Liver (tissue), 9 donors: ENCODE measurements around the gene MED12L. TPM values are rescaled to one million over a fixed set of nuclear protein-coding genes. Genes with fewer than 3 reads are reported as not detected.

Experiments used
- DNase-seq: peaks from one replicate; pipeline ENCODE4 v3.0.0-alpha.2; 2017; ENCODE audit warnings: low spot score
- H3K27ac ChIP-seq, 2 donors: one replicate each; pipeline ENCODE4 v1.7.0; 2013; ENCODE audit warnings: inconsistent platforms in 2 of 2, low read length in 2 of 2, control low read depth in 1 of 2, low read depth in 1 of 2, mild to moderate bottlenecking in 1 of 2
- H3K27me3 ChIP-seq, 4 donors: one replicate each; pipeline versions ENCODE4 v1.6.1 to v1.7.0; 2013; ENCODE audit warnings: low read length in 3 of 4, inconsistent platforms in 1 of 4, mild to moderate bottlenecking in 1 of 4, moderate library complexity in 1 of 4; ENCODE audit not compliant: control insufficient read depth in 4 of 4, insufficient read depth in 4 of 4
- H3K36me3 ChIP-seq, 4 donors: one replicate each; pipeline versions ENCODE4 v1.6.1 to v1.7.0; 2013; ENCODE audit warnings: low read length in 3 of 4, mild to moderate bottlenecking in 3 of 4, low read depth in 1 of 4, moderate library complexity in 1 of 4; ENCODE audit not compliant: control insufficient read depth in 4 of 4, insufficient read depth in 3 of 4
- H3K4me1 ChIP-seq, 4 donors: one replicate each; pipeline versions ENCODE4 v1.6.1 to v1.7.0; 2013; ENCODE audit warnings: low read length in 3 of 4, mild to moderate bottlenecking in 3 of 4, moderate library complexity in 1 of 4; ENCODE audit not compliant: control insufficient read depth in 4 of 4, insufficient read depth in 4 of 4
- H3K4me3 ChIP-seq, 3 donors: one replicate each; pipeline versions ENCODE4 v1.6.1 to v1.7.0; 2013; ENCODE audit warnings: low read length in 3 of 3, control low read depth in 1 of 3, low read depth in 1 of 3, mild to moderate bottlenecking in 1 of 3
- H3K9ac ChIP-seq, 2 donors: one replicate each; pipeline ENCODE4 v1.7.0; 2013; ENCODE audit warnings: low read length in 2 of 2, mild to moderate bottlenecking in 2 of 2, moderate library complexity in 2 of 2, control low read depth in 1 of 2, low read depth in 1 of 2
- H3K9me3 ChIP-seq, 4 donors: one replicate each; pipeline versions ENCODE4 v1.6.1 to v1.7.0; 2013; ENCODE audit warnings: low read length in 3 of 4; ENCODE audit not compliant: control insufficient read depth in 4 of 4
- EGR1 ChIP-seq, 2 donors: IDR thresholded peaks; 2 replicates each; pipeline ENCODE4 v1.6.1; 2016 to 2018; ENCODE audit warnings: antibody characterized with exemption in 2 of 2, low read depth in 2 of 2
- FOXA2 ChIP-seq: IDR thresholded peaks from 2 replicates; pipeline ENCODE4 v1.6.1; 2016; ENCODE audit warnings: antibody characterized with exemption
- NR2F2 ChIP-seq: IDR thresholded peaks from 2 replicates; pipeline ENCODE4 v1.6.1; 2016; ENCODE audit warnings: antibody characterized with exemption
- RAD21 ChIP-seq, 2 donors: IDR thresholded peaks; 2 replicates each; pipeline ENCODE4 v1.6.1; 2016; ENCODE audit warnings: antibody characterized with exemption in 2 of 2, mild to moderate bottlenecking in 2 of 2
- SP1 ChIP-seq: IDR thresholded peaks from 2 replicates; pipeline ENCODE4 v1.6.1; 2018; ENCODE audit warnings: antibody characterized with exemption, mild to moderate bottlenecking
- YY1 ChIP-seq: IDR thresholded peaks from 2 replicates; pipeline ENCODE4 v1.6.1; 2016; ENCODE audit warnings: antibody characterized with exemption, mild to moderate bottlenecking
- WGBS: extraction: QIAGEN DNeasy Blood & Tissue Kit; methylation state at CpG from one replicate; pipeline ENCODE4 v1.1.7; 2013; 5-methylcytosine and 5-hydroxymethylcytosine counted together
- polyA plus RNA-seq, 2 donors: library from polyadenylated mRNA; stranded (reverse) in 1 of 2; unstranded in 1 of 2; fragments of 200-250 nt in 1 of 2; fragments of >200 nt in 1 of 2; fragmentation: Nextera tagmentation in 1 of 2; extraction: Ambion mirVana in 1 of 2; gene quantifications; one replicate each; pipeline versions ENCODE4 v1.2.1 to v1.2.3, GENCODE V29; 2013 to 2015
- total RNA-seq, 2 donors: library from RNA; depleted of rRNA; stranded (reverse); fragments of >200 nt; gene quantifications; one replicate each; pipeline ENCODE4 v1.2.3, GENCODE V29; 2014
- TF ChIP-seq, protein P1 (sequence below): IDR thresholded peaks from 2 replicates; pipeline ENCODE4 v1.6.1; 2016; ENCODE audit warnings: antibody characterized with exemption
- TF ChIP-seq, protein P2 (sequence below): IDR thresholded peaks from 2 replicates; pipeline ENCODE4 v1.6.1; 2016; ENCODE audit warnings: antibody characterized with exemption
- TF ChIP-seq, protein P3 (sequence below): fragments of 150-350 bp; IDR thresholded peaks from 2 replicates; pipeline ENCODE4 v1.5.1; 2017; ENCODE audit warnings: improper control_type of control experiment, low read depth, low read length; ENCODE audit not compliant: missing input control
- TF ChIP-seq, protein P4 (sequence below): IDR thresholded peaks from 2 replicates; pipeline ENCODE4 v1.6.1; 2016; ENCODE audit warnings: antibody characterized with exemption
- TF ChIP-seq, protein P5 (sequence below): IDR thresholded peaks from 2 replicates; pipeline ENCODE4 v1.6.1; 2016; ENCODE audit warnings: antibody characterized with exemption, mild to moderate bottlenecking
- donor health status: healthy.
- donor health status: healthy.
- donor health status: healthy.
- donor health status: healthy.
- donor health status: healthy.

Gene MED12L
- total and polyA plus RNA-seq, 4 donors, result 0.02 to 2.1 (median 0.49) TPM

DNA sequence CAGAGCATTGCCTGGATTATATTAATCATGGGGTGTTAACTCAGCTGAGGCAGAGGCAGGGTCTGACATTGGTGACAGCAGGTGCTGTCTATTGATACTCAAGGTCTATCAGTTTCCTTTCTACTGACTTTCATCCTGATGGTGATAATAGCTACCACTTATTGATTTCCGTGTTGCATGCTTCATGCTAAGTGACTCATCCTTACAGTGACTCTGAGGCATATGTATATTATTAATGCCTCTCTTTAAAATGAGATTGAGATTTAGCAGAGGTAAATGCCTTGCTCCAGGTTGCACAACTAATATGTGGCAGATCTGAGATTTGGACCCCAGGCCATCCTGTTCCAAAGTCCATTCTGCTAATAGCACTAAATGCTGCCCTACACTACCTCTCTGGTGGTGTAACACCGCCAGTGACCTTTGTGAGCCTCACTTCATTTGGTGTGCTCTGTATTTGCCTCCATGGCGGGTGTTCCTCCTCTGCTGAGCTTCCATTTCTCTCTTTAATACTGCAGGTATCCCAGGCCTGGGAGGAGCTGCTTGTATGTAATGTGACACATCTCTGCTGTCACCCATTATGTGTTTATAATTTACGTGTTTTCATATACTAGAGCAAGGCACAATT lies 67.1 kb downstream of the MED12L start (continued):
- TF ChIP-seq YY1, result no peak

DNA sequence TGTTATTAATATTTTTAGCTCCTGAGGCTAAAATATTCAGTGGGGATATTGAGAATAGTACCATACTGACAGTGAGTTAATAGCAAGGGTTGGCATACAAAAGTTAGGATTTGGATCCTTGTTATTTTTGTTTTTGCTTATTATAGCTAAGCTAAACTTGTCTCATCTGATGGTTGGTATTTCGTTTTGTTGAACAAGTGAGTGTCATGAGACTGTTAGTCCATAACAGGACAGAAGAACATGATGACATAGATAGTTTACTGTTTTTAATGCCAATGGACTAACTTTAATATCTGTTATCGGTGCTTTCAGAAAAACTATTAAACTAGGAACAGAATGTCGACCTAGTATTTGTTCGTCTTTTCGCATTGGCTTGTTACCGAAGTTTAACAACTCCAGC lies 69.1 kb downstream of the MED12L start:
- H3K4me1 ChIP-seq, result no peaks in the 10 kb centered on the region
- H3K9ac ChIP-seq, result no peak overlapping the region
- TF ChIP-seq, protein P1, sequence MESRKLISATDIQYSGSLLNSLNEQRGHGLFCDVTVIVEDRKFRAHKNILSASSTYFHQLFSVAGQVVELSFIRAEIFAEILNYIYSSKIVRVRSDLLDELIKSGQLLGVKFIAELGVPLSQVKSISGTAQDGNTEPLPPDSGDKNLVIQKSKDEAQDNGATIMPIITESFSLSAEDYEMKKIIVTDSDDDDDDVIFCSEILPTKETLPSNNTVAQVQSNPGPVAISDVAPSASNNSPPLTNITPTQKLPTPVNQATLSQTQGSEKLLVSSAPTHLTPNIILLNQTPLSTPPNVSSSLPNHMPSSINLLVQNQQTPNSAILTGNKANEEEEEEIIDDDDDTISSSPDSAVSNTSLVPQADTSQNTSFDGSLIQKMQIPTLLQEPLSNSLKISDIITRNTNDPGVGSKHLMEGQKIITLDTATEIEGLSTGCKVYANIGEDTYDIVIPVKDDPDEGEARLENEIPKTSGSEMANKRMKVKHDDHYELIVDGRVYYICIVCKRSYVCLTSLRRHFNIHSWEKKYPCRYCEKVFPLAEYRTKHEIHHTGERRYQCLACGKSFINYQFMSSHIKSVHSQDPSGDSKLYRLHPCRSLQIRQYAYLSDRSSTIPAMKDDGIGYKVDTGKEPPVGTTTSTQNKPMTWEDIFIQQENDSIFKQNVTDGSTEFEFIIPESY, result no peak
- TF ChIP-seq RAD21 (IDR thresholded peaks at IDR 0.05) (no peak), EGR1 (IDR thresholded peaks at IDR 0.05; ENCODE audit: low read depth in 2 of 2) (no peak), FOXA2 (no peak), NR2F2 (no peak), SP1 (no peak)
- TF ChIP-seq, protein P2, sequence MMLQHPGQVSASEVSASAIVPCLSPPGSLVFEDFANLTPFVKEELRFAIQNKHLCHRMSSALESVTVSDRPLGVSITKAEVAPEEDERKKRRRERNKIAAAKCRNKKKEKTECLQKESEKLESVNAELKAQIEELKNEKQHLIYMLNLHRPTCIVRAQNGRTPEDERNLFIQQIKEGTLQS, result no peak
- TF ChIP-seq, protein P3, sequence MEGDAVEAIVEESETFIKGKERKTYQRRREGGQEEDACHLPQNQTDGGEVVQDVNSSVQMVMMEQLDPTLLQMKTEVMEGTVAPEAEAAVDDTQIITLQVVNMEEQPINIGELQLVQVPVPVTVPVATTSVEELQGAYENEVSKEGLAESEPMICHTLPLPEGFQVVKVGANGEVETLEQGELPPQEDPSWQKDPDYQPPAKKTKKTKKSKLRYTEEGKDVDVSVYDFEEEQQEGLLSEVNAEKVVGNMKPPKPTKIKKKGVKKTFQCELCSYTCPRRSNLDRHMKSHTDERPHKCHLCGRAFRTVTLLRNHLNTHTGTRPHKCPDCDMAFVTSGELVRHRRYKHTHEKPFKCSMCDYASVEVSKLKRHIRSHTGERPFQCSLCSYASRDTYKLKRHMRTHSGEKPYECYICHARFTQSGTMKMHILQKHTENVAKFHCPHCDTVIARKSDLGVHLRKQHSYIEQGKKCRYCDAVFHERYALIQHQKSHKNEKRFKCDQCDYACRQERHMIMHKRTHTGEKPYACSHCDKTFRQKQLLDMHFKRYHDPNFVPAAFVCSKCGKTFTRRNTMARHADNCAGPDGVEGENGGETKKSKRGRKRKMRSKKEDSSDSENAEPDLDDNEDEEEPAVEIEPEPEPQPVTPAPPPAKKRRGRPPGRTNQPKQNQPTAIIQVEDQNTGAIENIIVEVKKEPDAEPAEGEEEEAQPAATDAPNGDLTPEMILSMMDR, result no peak
- TF ChIP-seq, protein P4, sequence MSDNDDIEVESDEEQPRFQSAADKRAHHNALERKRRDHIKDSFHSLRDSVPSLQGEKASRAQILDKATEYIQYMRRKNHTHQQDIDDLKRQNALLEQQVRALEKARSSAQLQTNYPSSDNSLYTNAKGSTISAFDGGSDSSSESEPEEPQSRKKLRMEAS, result no peak
- TF ChIP-seq, protein P5, sequence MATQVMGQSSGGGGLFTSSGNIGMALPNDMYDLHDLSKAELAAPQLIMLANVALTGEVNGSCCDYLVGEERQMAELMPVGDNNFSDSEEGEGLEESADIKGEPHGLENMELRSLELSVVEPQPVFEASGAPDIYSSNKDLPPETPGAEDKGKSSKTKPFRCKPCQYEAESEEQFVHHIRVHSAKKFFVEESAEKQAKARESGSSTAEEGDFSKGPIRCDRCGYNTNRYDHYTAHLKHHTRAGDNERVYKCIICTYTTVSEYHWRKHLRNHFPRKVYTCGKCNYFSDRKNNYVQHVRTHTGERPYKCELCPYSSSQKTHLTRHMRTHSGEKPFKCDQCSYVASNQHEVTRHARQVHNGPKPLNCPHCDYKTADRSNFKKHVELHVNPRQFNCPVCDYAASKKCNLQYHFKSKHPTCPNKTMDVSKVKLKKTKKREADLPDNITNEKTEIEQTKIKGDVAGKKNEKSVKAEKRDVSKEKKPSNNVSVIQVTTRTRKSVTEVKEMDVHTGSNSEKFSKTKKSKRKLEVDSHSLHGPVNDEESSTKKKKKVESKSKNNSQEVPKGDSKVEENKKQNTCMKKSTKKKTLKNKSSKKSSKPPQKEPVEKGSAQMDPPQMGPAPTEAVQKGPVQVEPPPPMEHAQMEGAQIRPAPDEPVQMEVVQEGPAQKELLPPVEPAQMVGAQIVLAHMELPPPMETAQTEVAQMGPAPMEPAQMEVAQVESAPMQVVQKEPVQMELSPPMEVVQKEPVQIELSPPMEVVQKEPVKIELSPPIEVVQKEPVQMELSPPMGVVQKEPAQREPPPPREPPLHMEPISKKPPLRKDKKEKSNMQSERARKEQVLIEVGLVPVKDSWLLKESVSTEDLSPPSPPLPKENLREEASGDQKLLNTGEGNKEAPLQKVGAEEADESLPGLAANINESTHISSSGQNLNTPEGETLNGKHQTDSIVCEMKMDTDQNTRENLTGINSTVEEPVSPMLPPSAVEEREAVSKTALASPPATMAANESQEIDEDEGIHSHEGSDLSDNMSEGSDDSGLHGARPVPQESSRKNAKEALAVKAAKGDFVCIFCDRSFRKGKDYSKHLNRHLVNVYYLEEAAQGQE, result no peak
- no peaks in the 10 kb centered on the region for H3K27me3 ChIP-seq
- 92% methylated on average over 6 of the region's 6 CpGs for WGBS
- H3K9me3 ChIP-seq, result no peaks in the 10 kb centered on the region
- no peak overlapping the region for H3K27ac ChIP-seq
- H3K4me3 ChIP-seq, result no peak overlapping the region
- H3K36me3 ChIP-seq, result no peaks in the 10 kb centered on the region
- no peak for DNase-seq
